GM04503 (cell line): ENCODE results near the gene OR4K2.
"Not testable (repeated sequence)": the region's sequence is repeated elsewhere in the genome, so short reads cannot be mapped to it uniquely, and the experiment has no call there.

Experiments used
- DNase-seq: peaks from one replicate; pipeline ENCODE4 v3.0.0-alpha.2; 2012; ENCODE audit warnings: low read depth

The OR4K2 gene

DNA sequence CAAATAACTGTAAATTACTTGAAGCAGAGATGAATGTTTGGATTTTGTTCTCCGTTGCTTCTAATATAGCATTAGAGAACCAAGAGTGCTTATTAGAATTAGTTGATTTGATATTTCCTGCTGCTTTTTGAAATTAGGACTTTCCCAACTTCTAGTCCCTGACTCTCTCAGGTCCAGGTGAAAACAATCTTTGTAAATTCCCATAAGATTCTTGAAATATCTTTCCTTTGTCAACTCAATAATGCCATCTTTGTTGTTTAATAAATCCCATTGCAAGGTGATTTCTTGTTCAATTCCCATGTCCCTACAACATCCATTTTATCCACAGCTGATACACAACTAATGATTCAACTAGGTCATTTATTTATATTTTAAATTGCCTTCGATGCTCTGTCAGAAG is at the start of gene OR4K2:
Gene OR4K2 (plus strand): TSS at position 301 of the 400 bp plus-strand sequence. CDS start 1,126 bp downstream, outside the sequence.
- no peak for DNase-seq

- DNase-seq, result not testable (repeated sequence)
Observed at GRCh38 chr14:19827626-19828244, 47.2 kb upstream of the OR4K2 start.

GRCh38 chr14:19828314-19828713 is 46.6 kb upstream of the OR4K2 start:
- DNase-seq, result no peak

GRCh38 chr14:19834203-19834848 is 40.6 kb upstream of the OR4K2 start:
- DNase-seq, result not testable (repeated sequence)

GRCh38 chr14:19838433-19838832 is 36.5 kb upstream of the OR4K2 start:
- DNase-seq, result no peak

DNA sequence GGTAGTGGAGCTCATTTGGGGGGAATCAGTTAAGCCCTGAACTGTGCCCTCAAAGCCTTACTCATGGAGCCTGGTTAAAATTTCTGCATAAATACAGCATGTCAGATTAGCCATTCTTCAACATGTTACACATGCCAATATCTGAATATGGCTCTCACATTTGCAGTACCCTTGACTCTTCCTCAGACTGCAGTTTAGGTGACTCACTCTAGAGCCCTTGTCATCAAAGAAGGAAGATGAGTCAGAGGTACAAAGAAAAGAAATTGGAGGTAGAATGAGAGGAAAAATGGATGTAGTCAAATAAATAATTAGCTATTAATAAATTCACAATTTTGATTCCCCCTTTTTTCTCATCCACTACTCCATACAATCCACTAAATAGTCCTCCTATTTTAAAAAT is 23.6 kb upstream of the OR4K2 start:
- no peak for DNase-seq

DNA sequence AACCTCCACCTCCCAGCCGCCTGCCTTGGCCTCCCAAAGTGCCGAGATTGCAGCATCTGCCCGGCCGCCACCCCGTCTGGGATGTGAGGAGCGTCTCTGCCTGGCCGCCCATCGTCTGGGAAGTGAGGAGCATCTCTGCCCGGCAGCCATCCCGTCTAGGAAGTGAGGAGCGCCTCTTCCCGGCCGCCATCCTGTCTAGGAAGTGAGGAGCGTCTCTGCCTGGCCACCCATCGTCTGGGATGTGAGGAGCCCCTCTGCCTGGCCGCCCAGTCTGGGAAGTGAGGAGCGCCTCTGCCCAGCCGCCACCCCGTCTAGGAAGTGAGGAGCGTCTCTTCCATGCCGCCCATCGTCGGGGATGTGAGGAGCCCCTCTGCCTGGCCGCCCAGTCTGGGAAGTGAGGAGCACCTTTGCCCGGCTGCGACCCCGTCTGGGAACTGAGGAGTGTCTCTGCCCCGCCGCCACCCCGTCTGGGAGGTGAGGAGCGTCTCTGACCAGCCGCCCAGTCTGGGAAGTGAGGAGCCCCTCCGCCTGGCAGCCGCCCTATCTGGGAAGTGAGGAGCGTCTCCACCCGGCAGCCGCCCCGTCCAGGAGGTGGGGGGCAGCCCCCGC is 8.8 kb upstream of the OR4K2 start:
- DNase-seq, result not testable (repeated sequence)

GRCh38 chr14:19873178-19873577 is 1.8 kb upstream of the OR4K2 start:
- DNase-seq, result no peak

DNA sequence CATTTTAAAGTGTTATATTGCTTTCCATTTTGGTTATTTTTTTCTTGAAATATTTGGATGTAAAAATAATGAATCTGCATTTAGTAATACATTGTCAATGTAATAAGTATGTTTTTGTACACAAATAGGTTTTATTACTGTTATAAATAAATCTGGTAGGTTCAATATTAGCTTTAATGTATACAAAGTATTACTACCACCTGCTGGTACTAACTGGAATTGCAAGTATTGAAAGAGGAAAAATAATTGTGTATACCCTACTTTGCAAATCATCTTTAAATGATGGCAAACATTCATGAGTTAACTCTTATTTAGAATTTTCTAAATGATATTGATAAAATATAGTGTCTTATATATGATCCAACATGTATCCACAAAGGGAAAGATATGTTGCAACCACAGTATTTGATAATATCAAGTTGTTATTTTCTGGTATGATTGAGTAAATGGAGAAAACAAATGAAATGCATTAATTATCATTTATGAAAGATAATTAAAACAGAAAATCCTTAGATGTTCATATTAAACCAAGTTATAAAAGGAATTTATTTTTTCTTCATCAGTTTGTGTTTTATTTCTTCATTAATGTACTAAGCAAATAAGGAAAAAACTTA is 3.2 kb downstream of the OR4K2 start:
- no peak for DNase-seq

DNA sequence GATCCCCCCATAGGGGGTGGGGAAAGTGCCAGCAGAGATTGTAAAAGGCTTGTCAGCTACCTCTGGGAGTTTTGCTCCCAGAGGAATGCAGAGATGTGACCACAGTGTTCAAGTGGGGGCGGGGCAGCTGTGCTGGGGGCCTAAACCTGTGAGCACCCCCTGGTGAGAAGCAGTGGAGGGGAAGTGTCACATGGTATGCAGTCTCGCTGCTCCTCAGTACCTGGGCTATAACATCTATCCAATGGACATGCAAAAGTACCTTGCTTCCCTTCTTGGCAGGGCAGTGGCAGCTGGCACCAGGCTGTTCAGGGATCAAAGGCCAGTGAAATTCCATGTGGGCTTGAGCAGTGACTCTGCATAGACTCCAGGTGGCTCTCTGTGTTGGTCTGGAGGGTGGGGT is 20.3 kb downstream of the OR4K2 start:
- no peak for DNase-seq

DNA sequence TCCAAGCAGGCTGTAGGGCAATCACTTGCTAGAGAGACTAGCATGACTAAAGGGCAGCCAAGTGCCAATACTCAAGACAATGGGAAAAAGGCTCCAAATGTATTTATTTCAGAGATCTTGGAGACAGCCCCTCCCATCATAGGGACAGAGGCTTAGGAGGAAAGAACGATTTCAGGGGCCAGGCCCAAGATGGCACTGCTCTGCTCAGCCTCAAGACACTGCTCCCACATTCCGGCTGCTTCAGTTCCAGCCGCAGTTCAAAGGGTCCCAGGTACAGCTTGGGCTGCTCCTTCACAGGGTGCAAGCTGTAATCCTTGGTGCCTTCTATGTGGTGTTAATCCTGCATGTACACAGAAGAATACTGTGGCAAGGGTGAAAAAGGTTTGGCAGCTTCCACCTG is 26.1 kb downstream of the OR4K2 start:
- DNase-seq, result no peak

DNA sequence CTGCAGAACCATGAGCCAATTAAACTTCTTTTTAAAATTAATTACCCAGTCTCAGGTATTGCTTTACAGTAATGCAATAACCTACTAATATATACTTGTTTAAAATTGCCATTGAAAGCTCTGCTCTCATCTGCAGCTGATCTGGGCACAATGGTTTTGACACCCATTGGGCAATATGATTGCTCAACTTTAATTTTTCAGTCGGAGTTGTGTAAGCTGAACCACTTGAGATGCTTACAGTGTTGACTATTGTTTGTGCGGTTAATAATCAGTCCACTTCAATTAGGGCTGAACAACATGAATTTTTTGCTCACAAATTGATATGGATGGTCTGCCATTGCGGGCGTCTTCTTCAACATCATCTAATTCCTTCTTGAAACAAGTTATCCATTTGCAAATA is 27.5 kb downstream of the OR4K2 start:
- DNase-seq, result no peak

- DNase-seq, result no peak
Observed at GRCh38 chr14:19906665-19907064, 31.7 kb downstream of the OR4K2 start.

DNA sequence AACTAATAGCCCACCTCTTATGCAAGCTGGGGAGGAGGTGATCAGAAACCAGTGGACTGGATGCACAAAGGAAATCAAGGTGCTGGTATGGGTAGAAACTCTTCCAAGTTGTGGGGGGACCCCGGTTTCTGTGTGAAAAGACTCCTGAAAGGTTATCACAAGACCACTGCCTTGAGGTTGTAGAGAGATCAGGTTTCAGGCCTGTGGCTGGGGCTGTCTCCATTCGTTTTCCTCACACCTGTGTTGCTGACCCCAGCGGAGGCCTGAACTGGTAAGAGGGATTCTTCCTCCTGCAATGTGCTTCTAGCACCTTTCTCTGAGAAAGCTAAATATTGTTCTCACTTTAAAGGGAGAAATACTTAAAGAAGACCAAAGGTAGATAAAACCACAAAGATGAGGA is 36.2 kb downstream of the OR4K2 start:
- no peak for DNase-seq

GRCh38 chr14:19917243-19917642 is 42.3 kb downstream of the OR4K2 start:
- DNase-seq, result no peak

GRCh38 chr14:19917955-19918518 is 43.1 kb downstream of the OR4K2 start:
- DNase-seq, result no peak

DNA sequence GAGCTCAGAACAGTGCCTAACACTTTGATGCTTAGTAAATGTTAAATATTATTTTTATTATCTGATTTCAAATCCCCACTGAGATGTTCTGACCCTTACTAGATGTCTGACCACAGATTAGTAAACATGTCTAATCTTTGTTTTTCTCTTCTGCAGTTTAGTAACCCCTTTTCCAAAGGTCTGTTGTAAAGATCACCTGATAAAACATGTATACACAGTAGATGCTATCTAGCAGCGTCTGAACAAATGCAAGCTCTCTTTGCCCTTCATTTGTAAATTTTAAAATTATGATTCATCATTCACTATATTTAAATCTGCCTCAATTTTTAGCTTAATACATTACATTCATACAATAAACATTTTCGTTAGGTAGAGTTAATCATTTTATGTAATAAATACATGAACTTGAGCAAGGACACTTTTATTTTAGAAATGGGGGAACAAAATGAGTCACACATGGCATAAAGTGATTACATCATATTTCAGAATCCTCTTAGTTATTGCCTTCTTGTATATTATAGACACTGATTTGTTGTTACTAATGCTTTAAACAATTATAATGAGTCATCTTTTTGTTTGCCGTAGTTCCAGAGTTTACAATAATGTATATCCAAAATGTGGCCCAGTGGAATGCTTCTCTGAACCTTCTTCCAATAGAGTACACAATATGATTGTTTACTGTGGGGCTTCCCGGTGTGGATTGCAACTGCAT is 43.8 kb downstream of the OR4K2 start:
- DNase-seq, result no peak

DNA sequence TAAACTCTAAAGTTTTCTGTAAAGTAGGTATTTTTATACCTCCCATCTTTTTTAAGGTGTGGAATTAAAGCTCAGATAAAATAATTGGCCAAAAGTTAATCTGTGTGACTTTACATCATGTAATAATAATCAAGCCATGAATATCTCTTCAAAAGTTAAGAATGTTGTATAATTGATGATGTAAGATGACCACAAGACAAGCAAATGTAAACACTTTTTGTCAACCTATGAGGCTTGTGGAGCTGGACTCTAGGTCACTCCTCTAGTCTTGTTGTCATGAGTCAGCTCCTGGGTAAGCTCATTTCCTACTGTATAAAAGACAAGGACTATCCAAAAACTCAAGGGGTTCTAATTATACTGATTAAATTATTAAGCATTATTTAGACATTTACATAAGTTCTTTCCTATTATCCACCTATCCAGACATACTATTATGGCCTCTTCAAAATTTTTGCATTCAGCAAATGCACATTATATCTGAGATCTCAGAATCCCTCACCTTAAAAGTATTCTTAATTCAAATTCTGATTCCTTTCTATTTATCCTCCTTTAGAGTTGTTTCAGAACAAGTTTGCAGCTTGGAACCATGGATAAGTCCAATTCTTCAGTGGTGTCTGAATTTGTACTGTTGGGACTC is 45.2 kb downstream of the OR4K2 start, which contains the start of gene OR4K5:
Gene OR4K5 (plus strand): TSS at position 587 of the 637 bp plus-strand sequence. CDS start 0 bp downstream, at position 587.
- DNase-seq, result no peak

DNA sequence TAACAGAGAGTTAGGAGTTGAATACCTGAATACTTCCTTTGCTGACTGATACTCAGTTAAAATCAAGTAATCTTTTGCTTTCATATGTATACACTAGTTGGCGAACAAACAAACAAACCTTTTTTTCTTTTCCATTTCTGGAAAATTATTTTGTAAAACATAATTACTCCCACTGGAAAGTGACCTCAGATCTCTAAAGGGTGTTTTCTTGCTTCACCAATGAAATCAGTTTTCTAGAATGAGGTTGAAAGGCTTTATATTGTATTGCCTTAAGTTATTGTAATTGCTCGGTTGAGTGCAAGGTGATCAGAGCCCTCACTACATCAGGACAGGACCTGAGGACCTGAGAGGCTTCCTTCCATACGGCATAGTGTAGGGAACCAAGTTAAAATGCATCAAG is 55.7 kb downstream of the OR4K2 start, which contains the start of gene OR4K1:
Gene OR4K1 (plus strand): TSS at position 301 of the 400 bp plus-strand sequence. CDS start 4,750 bp downstream, outside the sequence.
- DNase-seq, result no peak
